ENCODE results near the gene C1QTNF4. TPM values are rescaled to one million over a fixed set of nuclear protein-coding genes. Genes with fewer than 3 reads are reported as not detected.

Gene C1QTNF4
- total RNA-seq, 1 experiment from 2014 or later = 5.7 TPM

- H3K4me1 ChIP-seq (ENCODE audit: insufficient read depth, low read length) = no peaks in the 10 kb centered on the region
- no peaks in the 10 kb centered on the region for H3K23me2 ChIP-seq (ENCODE audit: insufficient read length, low read depth, low read length, poor library complexity, severe bottlenecking)
- H3K79me1 ChIP-seq (ENCODE audit: insufficient read depth, low read depth, low read length, poor library complexity, severe bottlenecking) = no peaks in the 10 kb centered on the region
- no CpG with 5 or more reads among the region's 7 CpGs for WGBS (ENCODE audit: extremely low coverage, insufficient read length, low lambda C conversion rate)
- H3T11ph ChIP-seq (ENCODE audit: low read length) = no peak overlapping the region
- no peak overlapping the region for H3K23ac ChIP-seq (ENCODE audit: insufficient read length, low read depth, low read length)
- H2BK15ac ChIP-seq (ENCODE audit: low read depth, low read length) = no peak overlapping the region
- no peak overlapping the region for H2BK20ac ChIP-seq (ENCODE audit: low read depth, low read length, poor library complexity, severe bottlenecking)
- no peak overlapping the region for H4K8ac ChIP-seq (replicated peaks; ENCODE audit: insufficient read length, low read depth, low read length)
- Mint-ChIP-seq H3K27ac (no peak overlapping the region), H3K36me3 (ENCODE audit: insufficient read depth in 1 of 3, low read depth in 3 of 3) (peaks cover 0 to 4% (median 2%) of the 10 kb centered on the region in 3 experiments; a peak in 2 of 7 replicates), H3K27me3 (ENCODE audit: low read depth) (no peaks in the 10 kb centered on the region), H3K4me1 (no peaks in the 10 kb centered on the region), H3K4me3 (no peak overlapping the region), H3K9me3 (no peaks in the 10 kb centered on the region)
- H2BK12ac ChIP-seq (ENCODE audit: insufficient read length, low read depth, low read length) = no peak overlapping the region
- DNase-seq = no peak
- no peak overlapping the region for H3K18ac ChIP-seq (ENCODE audit: insufficient read length, low read depth, low read length)
- H3K14ac ChIP-seq (ENCODE audit: insufficient read depth, low read length) = no peak overlapping the region
- H3K9ac ChIP-seq (ENCODE audit: extremely low read depth, insufficient read length, low read length) = no peak overlapping the region
- no peak for TF ChIP-seq CTCF (conservative IDR thresholded peaks at IDR 0.05)
- H4K20me1 ChIP-seq (ENCODE audit: control insufficient read depth, insufficient read depth, insufficient read length) = no peaks in the 10 kb centered on the region
- H2BK5ac ChIP-seq (ENCODE audit: insufficient read length, low read length) = no peak overlapping the region
- H3K79me2 ChIP-seq (ENCODE audit: insufficient read depth, low read length) = no peaks in the 10 kb centered on the region
- no peaks in the 10 kb centered on the region for H3K27me3 ChIP-seq (ENCODE audit: insufficient read depth, low read length)
- no peak overlapping the region for H2BK120ac ChIP-seq (ENCODE audit: low read depth, low read length, poor library complexity, severe bottlenecking)
- no peak overlapping the region for H2AFZ ChIP-seq (ENCODE audit: low read length)
- no peaks in the 10 kb centered on the region for H3K9me3 ChIP-seq (ENCODE audit: control insufficient read depth, low read depth, low read length)
- no peak overlapping the region for H3K4ac ChIP-seq (ENCODE audit: low read depth, low read length)
- H4K5ac ChIP-seq (ENCODE audit: insufficient read length, low read depth, low read length) = no peak overlapping the region
- H3K56ac ChIP-seq (ENCODE audit: insufficient read length, low read depth, low read length) = no peak overlapping the region
- H3K27ac ChIP-seq (ENCODE audit: insufficient read length, low read depth, low read length) = no peak overlapping the region
- H2AK5ac ChIP-seq (ENCODE audit: insufficient read length, low read length) = no peak overlapping the region
- no peak overlapping the region for H3K4me2 ChIP-seq (ENCODE audit: insufficient read depth, insufficient read length, low read length)
- no peak overlapping the region for H4K91ac ChIP-seq (ENCODE audit: insufficient read length, low read depth, low read length)
These were observed 13.2 kb upstream of the C1QTNF4 start for GRCh38 chr11:47607380-47607779.

Data from H9 (cell line).